GM12864 (cell line): ENCODE data around the gene MEIKIN.

Experiments
- DNase-seq: peaks from one replicate; pipeline ENCODE4 v3.0.0-alpha.2; 2011; ENCODE audit warnings: low read depth
- H3K4me3 ChIP-seq: 2 replicates; pipeline ENCODE4 v1.5.1; 2011; ENCODE audit warnings: mild to moderate bottlenecking, low read depth, low read length, control low read depth
- TF ChIP-seq, protein P1 (sequence below): IDR thresholded peaks from 2 replicates; pipeline ENCODE4 v1.5.1; 2011; ENCODE audit warnings: low read depth, mild to moderate bottlenecking, moderate library complexity, low read length, control low read depth, inconsistent platforms; ENCODE audit errors: missing control alignments

The MEIKIN gene

GRCh38 chr5:131974622-131974955 lies 29.1 kb upstream of the MEIKIN start:
- TF ChIP-seq, protein P1, sequence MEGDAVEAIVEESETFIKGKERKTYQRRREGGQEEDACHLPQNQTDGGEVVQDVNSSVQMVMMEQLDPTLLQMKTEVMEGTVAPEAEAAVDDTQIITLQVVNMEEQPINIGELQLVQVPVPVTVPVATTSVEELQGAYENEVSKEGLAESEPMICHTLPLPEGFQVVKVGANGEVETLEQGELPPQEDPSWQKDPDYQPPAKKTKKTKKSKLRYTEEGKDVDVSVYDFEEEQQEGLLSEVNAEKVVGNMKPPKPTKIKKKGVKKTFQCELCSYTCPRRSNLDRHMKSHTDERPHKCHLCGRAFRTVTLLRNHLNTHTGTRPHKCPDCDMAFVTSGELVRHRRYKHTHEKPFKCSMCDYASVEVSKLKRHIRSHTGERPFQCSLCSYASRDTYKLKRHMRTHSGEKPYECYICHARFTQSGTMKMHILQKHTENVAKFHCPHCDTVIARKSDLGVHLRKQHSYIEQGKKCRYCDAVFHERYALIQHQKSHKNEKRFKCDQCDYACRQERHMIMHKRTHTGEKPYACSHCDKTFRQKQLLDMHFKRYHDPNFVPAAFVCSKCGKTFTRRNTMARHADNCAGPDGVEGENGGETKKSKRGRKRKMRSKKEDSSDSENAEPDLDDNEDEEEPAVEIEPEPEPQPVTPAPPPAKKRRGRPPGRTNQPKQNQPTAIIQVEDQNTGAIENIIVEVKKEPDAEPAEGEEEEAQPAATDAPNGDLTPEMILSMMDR, result no peak
- DNase-seq, result no peak
- no peak overlapping the region for H3K4me3 ChIP-seq

DNA sequence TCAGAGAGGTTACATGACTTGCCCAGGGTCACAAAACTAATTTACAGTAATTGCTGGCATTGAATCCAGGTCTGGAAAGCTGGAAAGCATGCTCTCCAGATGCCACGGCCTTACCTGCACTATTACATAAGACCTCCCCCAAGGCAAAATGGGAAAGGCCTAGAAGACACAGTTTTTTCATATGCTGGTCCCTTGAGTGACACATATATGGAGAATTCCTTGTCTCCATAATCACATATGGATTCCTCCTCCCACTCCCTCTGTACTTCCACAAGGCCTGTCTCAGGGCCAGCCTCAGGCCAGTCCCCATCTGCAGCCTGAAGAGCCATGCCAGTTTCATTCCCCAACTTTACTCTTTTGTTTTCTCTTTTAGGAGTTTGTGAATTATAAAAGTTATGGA lies 28.6 kb upstream of the MEIKIN start:
- no peak for DNase-seq
- H3K4me3 ChIP-seq, result no peak overlapping the region
- TF ChIP-seq, protein P1, result no peak

GRCh38 chr5:131973089-131973712 lies 27.7 kb upstream of the MEIKIN start:
- no peak for DNase-seq
- H3K4me3 ChIP-seq, result no peak overlapping the region
- TF ChIP-seq, protein P1, result no peak

- TF ChIP-seq, protein P1, result no peak
- no peak overlapping the region for H3K4me3 ChIP-seq
- no peak for DNase-seq
These were observed 23.0 kb upstream of the MEIKIN start for GRCh38 chr5:131968396-131968954.

- no peak for DNase-seq
- no peak overlapping the region for H3K4me3 ChIP-seq
- TF ChIP-seq, protein P1, result no peak
These were observed 21.1 kb upstream of the MEIKIN start for GRCh38 chr5:131966551-131966950.

- no peak overlapping the region for H3K4me3 ChIP-seq
- TF ChIP-seq, protein P1, result no peak
- no peak for DNase-seq
These were observed 20.5 kb upstream of the MEIKIN start for GRCh38 chr5:131965826-131966415.

DNA sequence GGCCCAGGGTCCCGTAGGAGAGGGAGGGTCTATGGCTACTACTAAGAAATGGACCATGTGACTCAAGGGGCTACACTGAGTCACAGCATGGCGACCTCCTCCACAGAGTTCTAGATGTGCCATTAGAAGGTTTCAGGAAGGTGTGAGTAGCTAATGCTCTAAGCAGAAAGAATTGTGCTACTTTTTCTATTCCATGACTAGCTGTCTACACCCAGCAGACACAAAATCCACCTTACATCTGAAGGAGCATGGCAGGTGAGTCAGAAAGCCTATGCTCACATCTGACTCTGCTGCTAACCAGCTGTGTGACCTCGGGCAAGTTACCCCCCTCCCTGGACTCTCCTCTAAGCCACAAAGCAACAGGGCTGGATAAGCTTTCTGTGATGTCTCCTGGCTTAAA lies 14.4 kb upstream of the MEIKIN start:
- no peak for DNase-seq
- TF ChIP-seq, protein P1, result no peak
- H3K4me3 ChIP-seq, result no peak overlapping the region
